ENCODE results near the gene COA4.
"Not testable (repeated sequence)": the region's sequence is repeated elsewhere in the genome, so short reads cannot be mapped to it uniquely, and the experiment has no call there.

COA4 gene

GRCh38 chr11:73876424-73877310, at the start of gene COA4, which contains the start of gene PAAF1:
Gene COA4, minus strand, starts transcription at chr11:73876846. Its CDS starts 3,468 bp downstream, at chr11:73873378.
Gene PAAF1, plus strand, starts transcription at chr11:73876999. Its CDS starts 23 bp downstream, at chr11:73877022.
- DNase-seq: peak; percentile 95

GRCh38 chr11:73921180-73921579, 44.5 kb upstream of the COA4 start:
- DNase-seq: no peak

DNA sequence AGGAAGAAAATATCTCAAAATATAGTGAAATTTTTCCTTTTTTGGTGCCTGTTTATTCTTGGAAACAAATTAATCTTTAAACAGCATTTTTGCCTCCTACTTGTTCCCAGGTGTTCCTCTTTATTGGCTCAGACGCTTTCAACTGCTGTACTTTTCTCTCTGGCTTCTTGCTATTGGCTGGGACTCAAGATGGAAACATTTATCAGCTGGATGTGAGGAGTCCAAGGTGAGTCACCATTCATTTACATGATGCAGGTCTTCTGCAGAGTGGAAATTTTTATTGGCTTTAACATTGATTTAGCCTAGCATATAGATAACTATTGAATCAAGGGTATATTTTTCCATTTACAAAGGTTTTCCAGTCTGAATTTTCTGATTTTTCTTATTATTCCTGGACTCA, 39.8 kb upstream of the COA4 start:
- DNase-seq: no peak

- DNase-seq: no peak
These were observed 37.6 kb upstream of the COA4 start for GRCh38 chr11:73914284-73914683.

- no peak for DNase-seq
These were observed 36.8 kb upstream of the COA4 start for GRCh38 chr11:73913472-73913871.

- DNase-seq: no peak
These were observed 35.4 kb upstream of the COA4 start for GRCh38 chr11:73912026-73912425.

- DNase-seq: peak; percentile 2
These were observed 30.5 kb upstream of the COA4 start for GRCh38 chr11:73907191-73907590.

DNA sequence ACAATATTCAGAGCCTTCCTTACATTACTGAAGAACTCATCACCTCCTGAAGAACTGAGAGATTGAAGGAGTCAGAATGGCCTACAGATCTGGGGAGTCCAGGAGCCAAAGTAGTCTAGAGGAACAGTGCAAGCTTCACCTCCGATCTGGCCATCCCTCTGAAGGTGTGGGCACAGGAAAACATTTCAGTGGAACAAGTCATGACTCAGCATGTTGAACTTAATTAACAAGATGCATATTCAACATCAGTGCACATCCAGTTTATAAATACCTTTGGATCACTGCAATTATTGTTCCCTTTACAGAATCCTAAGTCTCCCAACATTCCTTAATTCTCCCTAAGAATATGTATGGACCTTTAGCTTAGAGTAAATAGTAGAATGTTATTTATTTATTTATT, 25.7 kb upstream of the COA4 start:
- DNase-seq: no peak

DNA sequence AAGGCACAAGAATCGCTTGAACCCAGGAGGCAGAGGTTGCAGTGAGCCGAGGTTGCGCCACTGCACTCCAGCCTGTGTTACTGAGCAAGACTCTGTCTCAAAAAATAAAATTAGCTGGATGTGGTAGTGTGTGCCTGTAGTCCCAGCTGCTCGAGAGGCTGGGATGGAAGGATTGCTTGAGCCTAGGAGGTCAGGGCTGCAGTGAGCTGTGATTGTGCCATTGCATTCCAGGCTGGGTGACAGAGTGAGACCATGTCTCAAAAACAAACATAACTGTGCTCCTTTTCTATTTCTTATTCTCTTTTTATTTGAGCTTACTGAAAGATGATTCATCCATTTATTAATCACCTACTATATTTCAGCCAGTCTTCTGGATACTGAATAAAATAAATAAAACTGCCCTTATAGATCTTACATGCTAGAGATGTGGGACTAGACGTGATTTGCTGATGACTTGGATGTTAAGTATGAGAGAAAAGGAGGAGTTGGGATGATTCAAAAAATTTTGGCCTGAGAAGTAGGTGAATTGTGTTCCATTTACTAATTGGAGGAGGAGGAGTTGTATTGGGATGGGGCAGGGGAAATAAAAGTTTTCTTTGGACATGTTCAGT, 18.2 kb upstream of the COA4 start:
- DNase-seq: no peak

DNA sequence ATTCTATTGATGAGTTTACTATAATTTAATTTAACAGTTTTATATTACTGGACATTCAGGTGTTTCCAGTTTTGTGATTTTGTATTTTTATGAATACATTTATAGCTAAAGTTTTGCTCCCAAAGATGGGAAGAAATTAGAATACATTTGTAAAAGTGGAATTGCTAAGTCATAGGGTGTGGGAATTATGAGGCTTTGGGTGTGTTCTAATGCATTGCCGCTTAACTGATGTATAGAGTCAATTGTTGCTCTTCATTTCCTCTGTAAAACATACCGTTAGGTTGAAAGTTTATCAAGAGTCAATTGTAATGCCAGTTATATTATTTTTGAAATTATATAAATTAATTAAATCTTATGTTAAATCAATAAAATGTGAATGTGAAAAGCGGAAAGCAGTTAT, 16.4 kb upstream of the COA4 start:
- DNase-seq: no peak

- no peak for DNase-seq
These were observed 12.9 kb upstream of the COA4 start for GRCh38 chr11:73889536-73889935.

DNA sequence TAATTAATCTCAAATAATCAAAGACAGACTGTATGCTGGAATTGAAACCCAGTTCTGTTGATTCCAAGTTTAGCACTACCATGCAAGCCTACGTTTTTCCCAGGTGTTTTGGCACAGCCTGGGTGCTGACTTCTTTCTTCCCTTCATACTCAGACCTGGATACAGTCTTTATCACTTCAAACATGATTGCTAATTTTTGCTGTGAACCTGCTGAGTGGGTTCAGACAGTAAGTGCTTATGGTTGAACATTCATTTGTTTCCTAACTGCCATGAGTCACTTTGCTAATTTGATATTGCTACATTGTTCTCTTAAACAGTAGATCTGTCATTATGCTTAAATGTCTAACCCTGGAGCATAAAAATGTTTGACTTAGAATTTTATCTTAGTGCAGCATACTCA, 12.4 kb upstream of the COA4 start:
- no peak for DNase-seq

GRCh38 chr11:73888244-73888643, 11.6 kb upstream of the COA4 start:
- DNase-seq: no peak

GRCh38 chr11:73883856-73884255, 7.2 kb upstream of the COA4 start:
- DNase-seq: no peak

DNA sequence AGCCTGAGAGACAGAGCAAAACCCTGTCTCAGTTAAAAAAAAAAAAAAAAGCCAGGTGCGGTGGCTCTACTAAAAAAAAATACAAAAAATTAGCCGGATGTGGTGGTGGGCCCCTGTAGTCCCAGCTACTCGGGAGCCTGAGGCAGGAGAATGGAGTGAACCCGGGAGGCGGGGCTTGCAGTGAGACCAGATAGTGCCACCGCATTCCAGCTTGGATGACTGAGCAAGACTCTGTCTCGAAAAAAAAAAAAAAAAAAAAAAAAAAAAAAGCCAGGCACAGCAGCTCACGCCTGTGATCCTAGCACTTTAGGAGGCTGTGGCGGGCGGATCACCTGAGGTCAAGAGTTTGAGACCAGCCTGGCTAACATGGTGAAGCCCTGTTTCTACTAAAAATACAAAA, 3.8 kb upstream of the COA4 start:
- not testable (repeated sequence) for DNase-seq

- no peak for DNase-seq
These were observed 2.1 kb upstream of the COA4 start for GRCh38 chr11:73878771-73879170.

DNA sequence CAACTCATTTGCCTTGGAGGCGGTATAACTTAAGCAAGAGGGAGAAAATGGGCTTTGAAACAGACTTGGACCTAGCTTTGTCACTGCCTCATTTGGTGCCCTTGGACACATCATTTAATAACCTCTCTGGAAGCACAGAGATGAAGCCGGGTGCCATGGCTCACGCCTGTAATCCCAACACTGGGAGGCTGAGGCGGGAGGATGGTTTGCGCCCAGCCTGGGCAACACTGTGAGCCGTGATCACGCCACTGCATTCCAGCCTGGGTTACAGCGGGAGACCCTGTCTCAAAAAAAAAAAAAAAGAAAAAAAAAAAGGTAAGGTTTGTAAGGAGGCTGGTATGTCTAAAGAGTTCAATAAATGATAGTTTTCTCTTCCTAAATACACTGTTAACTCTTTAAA, 806 bp downstream of the COA4 start:
- no peak for DNase-seq

GRCh38 chr11:73875380-73875779, 1.3 kb downstream of the COA4 start:
- no peak for DNase-seq

DNA sequence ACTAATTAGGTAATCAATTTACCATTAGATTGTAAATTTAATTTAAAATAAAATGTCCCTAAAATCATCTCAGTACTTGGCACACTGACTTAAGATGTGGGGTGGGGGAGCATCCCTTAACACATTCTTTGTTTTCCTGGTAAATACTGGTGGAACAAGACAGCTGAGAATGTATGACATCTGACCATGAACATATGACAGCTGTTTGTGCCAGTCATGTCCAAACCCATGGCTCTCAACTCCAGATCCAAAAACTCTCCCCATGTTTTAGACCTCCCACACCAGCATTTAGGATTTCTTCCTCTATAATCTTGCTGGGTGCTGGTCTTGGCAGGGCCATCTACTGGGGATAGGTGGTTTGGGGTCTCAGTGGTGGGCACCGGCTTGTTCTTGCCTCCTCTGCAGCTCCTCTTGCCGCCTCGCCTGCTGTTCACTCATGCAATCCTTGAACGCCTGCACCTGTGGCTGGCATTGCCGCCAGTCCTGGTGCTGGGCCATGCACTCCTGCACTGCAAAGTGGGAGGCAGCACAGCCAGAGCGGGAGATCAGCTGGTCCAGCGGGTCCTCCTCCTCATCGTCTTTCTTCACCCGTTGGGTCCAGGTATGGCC, 3.8 kb downstream of the COA4 start:
- no peak for DNase-seq

DNA sequence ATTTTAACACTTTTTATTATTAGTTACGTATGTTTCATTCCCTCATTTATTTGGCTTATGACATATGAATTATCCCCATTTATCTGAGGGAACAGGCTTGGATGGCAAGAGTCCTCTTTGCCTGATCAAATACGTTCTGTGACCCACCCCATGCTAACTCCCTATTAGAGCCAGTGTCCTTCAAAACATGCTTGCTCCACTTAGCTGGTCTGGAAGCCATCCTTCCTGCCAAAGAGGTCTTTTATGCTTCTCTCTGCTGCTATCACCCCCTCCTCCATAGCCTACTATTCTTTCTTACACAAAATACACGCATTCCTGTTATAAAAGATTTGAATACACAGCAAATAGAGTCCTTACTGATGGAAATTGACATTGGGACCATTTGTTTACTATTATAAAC, 6.4 kb downstream of the COA4 start:
- no peak for DNase-seq

GRCh38 chr11:73869332-73869949, 7.2 kb downstream of the COA4 start:
- no peak for DNase-seq

- DNase-seq: no peak
These were observed 10.1 kb downstream of the COA4 start for GRCh38 chr11:73866586-73866996.

DNA sequence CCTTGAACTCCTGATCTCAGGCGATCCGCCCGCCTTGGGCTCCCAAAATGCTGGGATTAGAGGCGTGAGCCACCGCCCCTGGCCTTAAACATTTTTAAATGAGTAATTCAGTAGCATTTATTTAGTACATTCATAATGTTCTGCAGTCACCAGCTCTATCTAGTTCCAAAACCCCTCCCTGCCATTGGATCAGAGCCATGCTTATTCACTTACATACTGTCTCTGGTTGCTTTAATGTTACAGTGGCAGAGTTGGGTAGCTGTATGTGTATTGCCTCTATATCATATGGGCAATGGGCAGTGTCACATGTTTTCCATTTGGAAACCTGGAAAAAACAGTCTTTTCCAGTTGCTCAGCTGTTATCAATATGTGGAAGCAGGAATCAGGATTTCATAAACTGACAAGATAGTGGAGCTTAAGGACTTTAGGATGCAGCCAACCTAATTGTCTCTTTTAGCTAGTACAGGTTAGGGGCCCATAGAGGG, 10.5 kb downstream of the COA4 start:
- DNase-seq: no peak
